GM10248 (cell line): Measurements from ENCODE around the gene FOXK2.
"Not testable (repeated sequence)": the region's sequence is repeated elsewhere in the genome, so short reads cannot be mapped to it uniquely, and the experiment has no call there.

Experiments used
- CTCF ChIA-PET: fragments of 300-600 bp; sonication (Branson Sonifier 250); formaldehyde crosslinking; extraction: SDS; loops from one replicate; lab custom pipeline; 2021; ENCODE audit warnings: antibody characterized with exemption; lab: Yijun Ruan, JAX
- POLR2A ChIA-PET: fragments of 350-650 bp; sonication (Branson Sonifier 250); formaldehyde crosslinking; extraction: SDS; loops from one replicate; lab custom pipeline; 2020; ENCODE audit warnings: antibody characterized with exemption; lab: Yijun Ruan, JAX
- DNase-seq: peaks from one replicate; pipeline ENCODE4 v3.0.0; 2012; ENCODE audit errors: extremely low spot score
- TF ChIP-seq, protein P1 (sequence below): IDR thresholded peaks from 2 replicates; pipeline ENCODE4 v1.5.1; 2012; ENCODE audit warnings: mild to moderate bottlenecking, low read depth; ENCODE audit errors: extremely low read depth, missing control alignments, control extremely low read depth

Gene FOXK2

GRCh38 chr17:82503094-82503727, 16.3 kb upstream of the FOXK2 start:
- ChIA-PET CTCF (interaction anchor here (0.7 to 3.4 kb wide), 8 partner anchors 8 to 48 kb away, joined by 3 to 9 read pairs (median 4); no protein-coding TSS in a partner anchor), POLR2A (interaction anchor here (0.7 to 1.4 kb wide), 2 partner anchors 16 to 520 kb away, joined by 4 to 8 read pairs; partner anchors contain the start of gene FOXK2)
- no peak for DNase-seq
- TF ChIP-seq, protein P1, sequence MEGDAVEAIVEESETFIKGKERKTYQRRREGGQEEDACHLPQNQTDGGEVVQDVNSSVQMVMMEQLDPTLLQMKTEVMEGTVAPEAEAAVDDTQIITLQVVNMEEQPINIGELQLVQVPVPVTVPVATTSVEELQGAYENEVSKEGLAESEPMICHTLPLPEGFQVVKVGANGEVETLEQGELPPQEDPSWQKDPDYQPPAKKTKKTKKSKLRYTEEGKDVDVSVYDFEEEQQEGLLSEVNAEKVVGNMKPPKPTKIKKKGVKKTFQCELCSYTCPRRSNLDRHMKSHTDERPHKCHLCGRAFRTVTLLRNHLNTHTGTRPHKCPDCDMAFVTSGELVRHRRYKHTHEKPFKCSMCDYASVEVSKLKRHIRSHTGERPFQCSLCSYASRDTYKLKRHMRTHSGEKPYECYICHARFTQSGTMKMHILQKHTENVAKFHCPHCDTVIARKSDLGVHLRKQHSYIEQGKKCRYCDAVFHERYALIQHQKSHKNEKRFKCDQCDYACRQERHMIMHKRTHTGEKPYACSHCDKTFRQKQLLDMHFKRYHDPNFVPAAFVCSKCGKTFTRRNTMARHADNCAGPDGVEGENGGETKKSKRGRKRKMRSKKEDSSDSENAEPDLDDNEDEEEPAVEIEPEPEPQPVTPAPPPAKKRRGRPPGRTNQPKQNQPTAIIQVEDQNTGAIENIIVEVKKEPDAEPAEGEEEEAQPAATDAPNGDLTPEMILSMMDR: no peak

GRCh38 chr17:82503728-82504308, 15.7 kb upstream of the FOXK2 start:
- CTCF ChIA-PET: interaction anchor here (1.0 to 3.4 kb wide), 8 partner anchors 8 to 49 kb away, joined by 3 to 9 read pairs (median 4); partner anchors contain the start of gene FOXK2
- no peak for DNase-seq
- POLR2A ChIA-PET: interaction anchor here (1.4 kb wide), 1 partner anchor 16 kb away, joined by 8 read pairs; the partner anchor contains the start of gene FOXK2
- TF ChIP-seq, protein P1: no peak

DNA sequence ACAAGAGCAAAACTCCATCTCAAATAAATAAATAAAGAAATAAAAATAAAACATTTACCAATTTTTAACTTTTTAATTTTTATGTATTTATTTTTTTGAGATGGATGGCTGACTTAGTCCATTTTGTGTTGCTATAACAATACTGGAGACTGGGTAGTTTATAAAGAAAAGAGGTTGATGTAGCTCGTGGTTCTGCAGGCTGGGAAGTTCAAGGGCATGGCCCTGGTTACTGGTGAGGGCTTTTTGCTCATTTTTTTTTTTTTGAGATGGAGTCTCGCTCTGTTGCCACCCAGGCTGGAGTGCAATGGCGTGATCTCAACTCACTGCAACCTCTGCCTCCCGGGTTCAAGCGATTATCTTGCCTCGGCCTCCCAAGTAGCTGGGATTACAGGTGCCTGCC, 14.2 kb upstream of the FOXK2 start:
- ChIA-PET CTCF (interaction anchor here (1.3 to 3.4 kb wide), 7 partner anchors 11 to 153 kb away, joined by 3 to 13 read pairs (median 7); partner anchors contain the start of gene FOXK2), POLR2A (interaction anchor here (1.4 kb wide), 1 partner anchor 14 kb away, joined by 8 read pairs; the partner anchor contains the start of gene FOXK2)
- TF ChIP-seq, protein P1: no peak
- DNase-seq: no peak

GRCh38 chr17:82506402-82506801, 13.1 kb upstream of the FOXK2 start:
- CTCF ChIA-PET: interaction anchor here (0.9 to 3.4 kb wide), 10 partner anchors 11 to 154 kb away, joined by 3 to 13 read pairs (median 5); partner anchors contain the start of gene FOXK2
- POLR2A ChIA-PET: interaction anchor here (0.5 to 1.4 kb wide), 5 partner anchors 10 to 30 kb away, joined by 3 to 8 read pairs (median 4); partner anchors contain the start of gene FOXK2
- peak; percentile 63 for DNase-seq

DNA sequence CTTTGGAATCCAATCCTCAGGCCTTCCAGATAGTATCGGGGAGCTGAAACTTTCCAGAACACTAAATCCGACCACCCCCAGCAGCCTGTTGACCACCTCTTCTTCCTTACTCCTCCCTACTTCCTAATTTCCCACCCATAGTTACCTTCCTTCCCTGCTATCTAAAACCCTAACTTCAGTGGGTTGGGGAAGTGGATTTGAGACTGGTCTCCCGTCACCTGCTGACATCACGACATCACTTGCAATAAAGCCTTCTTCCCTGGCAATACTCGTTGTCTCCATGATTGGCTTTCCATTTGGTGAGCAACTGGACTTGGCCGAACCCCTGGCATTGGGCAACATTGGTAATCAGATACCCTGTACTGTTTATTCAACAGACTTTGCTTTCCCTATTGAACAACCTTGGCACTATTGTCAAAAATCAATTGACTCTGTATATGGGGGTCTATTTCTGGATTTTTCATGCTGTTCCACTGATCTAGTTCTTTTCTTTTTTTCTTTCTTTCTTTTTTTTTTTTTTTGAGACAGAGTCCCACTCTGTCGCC, 11.8 kb upstream of the FOXK2 start:
- CTCF ChIA-PET: interaction anchor here (0.9 to 3.2 kb wide), 4 partner anchors 12 to 47 kb away, joined by 3 to 13 read pairs (median 10); partner anchors contain the start of gene FOXK2
- no peak for DNase-seq
- TF ChIP-seq, protein P1: no peak
- POLR2A ChIA-PET: no interaction called here

DNA sequence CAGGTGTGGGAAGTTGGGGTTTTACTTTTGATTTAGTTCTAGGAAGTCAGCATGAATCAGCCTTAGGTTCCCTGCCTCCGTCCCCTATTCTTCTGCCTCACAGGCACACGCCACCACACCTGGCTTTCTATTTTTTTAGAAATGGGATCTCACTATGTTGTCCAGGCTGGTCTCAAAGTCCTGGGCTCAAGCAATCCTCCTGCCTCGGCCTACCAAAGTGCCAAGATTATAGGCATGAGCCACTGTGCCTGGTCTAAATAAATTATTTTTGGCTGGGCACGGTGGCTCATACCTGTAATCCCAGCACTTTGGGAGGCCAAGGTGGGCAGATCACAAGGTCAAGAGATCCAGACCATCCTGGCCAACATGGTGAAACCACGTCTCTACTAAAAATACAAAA, 7.9 kb upstream of the FOXK2 start:
- DNase-seq, CTCF ChIA-PET, POLR2A ChIA-PET: not testable (repeated sequence)

GRCh38 chr17:82513864-82514263, 5.7 kb upstream of the FOXK2 start:
- DNase-seq, POLR2A ChIA-PET: not testable (repeated sequence)
- CTCF ChIA-PET: interaction anchor here (1.0 to 1.9 kb wide), 3 partner anchors 20 to 40 kb away, joined by 3 to 7 read pairs (median 3); no protein-coding TSS in a partner anchor
